Fibroblast of lung (primary cell): ENCODE data around the gene LARP4B.

ENCODE experiments used
- CTCF ChIP-seq, 2 donors: IDR thresholded peaks in 1 of 2; conservative IDR thresholded peaks in 1 of 2; 1 replicate in 1 of 2; 2 replicates in 1 of 2; pipeline ENCODE4 v1.5.1; 2011 to 2012; ENCODE audit warnings: low read length in 2 of 2, control low read depth in 1 of 2, inconsistent platforms in 1 of 2, low read depth in 1 of 2, mild to moderate bottlenecking in 1 of 2
- EZH2 ChIP-seq: IDR thresholded peaks from 2 replicates; pipeline ENCODE4 v1.5.1; 2012; ENCODE audit warnings: low read length, control low read depth, mild to moderate bottlenecking; ENCODE audit errors: missing control alignments

- TF ChIP-seq CTCF (conservative IDR thresholded peaks at IDR 0.05 in 1 of 2, IDR thresholded peaks at IDR 0.05 in 1 of 2; ENCODE audit: low read depth in 1 of 2, low read length in 2 of 2) (no peak), EZH2 (no peak)
Observed at GRCh38 chr10:814536-815302, 116.8 kb downstream of the LARP4B start.
